Measurements from ENCODE around the gene KRT85.
"Not testable (repeated sequence)": the region's sequence is repeated elsewhere in the genome, so short reads cannot be mapped to it uniquely, and the experiment has no call there.

KRT85 gene

DNA sequence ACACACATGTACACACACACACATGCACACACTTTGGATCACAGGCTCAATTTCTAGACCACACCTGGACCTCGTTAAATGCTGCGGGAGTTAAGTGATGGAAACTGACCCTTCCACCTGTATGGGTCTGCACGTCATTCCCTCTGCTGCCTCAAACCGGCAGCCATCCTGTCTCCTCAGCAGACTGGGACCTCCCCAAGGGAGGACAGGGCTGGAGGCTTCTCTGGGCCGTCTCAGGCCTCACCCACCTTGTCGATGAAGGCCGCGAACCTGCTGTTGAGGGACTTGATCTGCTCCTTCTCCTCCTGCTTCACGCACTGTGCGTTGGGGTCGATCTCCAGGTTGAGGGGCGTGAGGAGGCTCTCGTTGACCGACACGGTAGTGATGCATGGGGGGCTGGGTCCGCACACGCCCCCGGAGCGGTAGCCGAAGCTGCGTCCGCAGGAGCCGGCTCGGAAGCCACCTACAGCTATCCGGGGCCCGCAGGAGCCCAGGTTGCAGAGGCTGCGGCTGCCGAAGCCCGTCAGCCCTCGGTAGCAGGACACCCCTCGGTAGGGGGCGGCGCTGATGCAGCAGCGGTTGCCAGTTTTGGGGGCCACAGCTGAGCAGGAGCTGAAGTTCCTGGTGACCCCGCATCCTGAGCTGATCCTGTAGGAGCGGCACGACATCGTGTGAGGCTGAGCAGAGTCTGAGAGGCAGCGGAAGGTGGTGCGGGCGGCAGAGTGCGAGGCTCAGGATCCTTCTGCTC is at the start of gene KRT85:
Gene KRT85 (minus strand): TSS at position 744 of the 748 bp plus-strand sequence. CDS start 76 bp downstream, at position 668.
- Histone ChIP-seq H3K27me3 (ENCODE audit: control insufficient read depth in 2 of 2, insufficient read depth in 2 of 2, low read length in 2 of 2) (peaks cover 2 to 4% of the 10 kb centered on the region in 2 donors), H3K27ac (ENCODE audit: low read depth in 2 of 2, low read length in 2 of 2) (no peak within 1 kb of the TSS), H3K9me3 (ENCODE audit: control insufficient read depth in 2 of 2, low read length in 2 of 2) (no peaks in the 10 kb centered on the region), H3K9ac (ENCODE audit: low read depth in 1 of 2, low read length in 2 of 2) (no peak within 1 kb of the TSS), H3K4me1 (ENCODE audit: control insufficient read depth in 2 of 2, insufficient read depth in 2 of 2, low read length in 2 of 2) (no peaks in the 10 kb centered on the region), H3K4me3 (ENCODE audit: low read length in 2 of 2) (no peak within 1 kb of the TSS), H3K36me3 (ENCODE audit: control insufficient read depth in 2 of 2, insufficient read depth in 2 of 2, low read length in 2 of 2) (no peaks in the 10 kb centered on the region)

DNA sequence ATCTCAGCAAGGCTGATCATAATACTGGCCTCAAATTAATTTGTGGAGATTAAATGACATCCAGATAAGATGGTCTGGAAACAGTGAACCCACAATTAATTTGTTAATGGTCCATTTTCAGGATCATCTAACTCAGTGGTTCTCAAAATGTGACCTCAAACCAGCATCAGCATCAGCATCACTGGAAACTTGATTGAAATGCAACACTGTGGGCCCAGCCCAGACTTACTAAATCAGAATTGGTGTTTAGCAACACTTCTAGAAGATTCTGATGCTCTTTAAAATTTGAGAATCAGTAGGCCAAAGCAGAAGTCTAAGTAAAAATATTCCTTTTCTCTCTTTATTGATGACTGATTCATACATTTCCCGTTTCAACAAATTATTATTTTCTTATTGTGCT is 49.5 kb upstream of the KRT85 start:
- Histone ChIP-seq H3K27ac (ENCODE audit: low read depth in 2 of 2, low read length in 2 of 2) (no peak overlapping the region), H3K4me1 (ENCODE audit: control insufficient read depth in 2 of 2, insufficient read depth in 2 of 2, low read length in 2 of 2) (peaks cover 0 to 8% of the 10 kb centered on the region in 2 donors), H3K9ac (ENCODE audit: low read depth in 1 of 2, low read length in 2 of 2) (no peak overlapping the region), H3K27me3 (ENCODE audit: control insufficient read depth in 2 of 2, insufficient read depth in 2 of 2, low read length in 2 of 2) (no peaks in the 10 kb centered on the region), H3K9me3 (ENCODE audit: control insufficient read depth in 2 of 2, low read length in 2 of 2) (no peaks in the 10 kb centered on the region), H3K4me3 (ENCODE audit: low read length in 2 of 2) (no peak overlapping the region), H3K36me3 (ENCODE audit: control insufficient read depth in 2 of 2, insufficient read depth in 2 of 2, low read length in 2 of 2) (no peaks in the 10 kb centered on the region)

DNA sequence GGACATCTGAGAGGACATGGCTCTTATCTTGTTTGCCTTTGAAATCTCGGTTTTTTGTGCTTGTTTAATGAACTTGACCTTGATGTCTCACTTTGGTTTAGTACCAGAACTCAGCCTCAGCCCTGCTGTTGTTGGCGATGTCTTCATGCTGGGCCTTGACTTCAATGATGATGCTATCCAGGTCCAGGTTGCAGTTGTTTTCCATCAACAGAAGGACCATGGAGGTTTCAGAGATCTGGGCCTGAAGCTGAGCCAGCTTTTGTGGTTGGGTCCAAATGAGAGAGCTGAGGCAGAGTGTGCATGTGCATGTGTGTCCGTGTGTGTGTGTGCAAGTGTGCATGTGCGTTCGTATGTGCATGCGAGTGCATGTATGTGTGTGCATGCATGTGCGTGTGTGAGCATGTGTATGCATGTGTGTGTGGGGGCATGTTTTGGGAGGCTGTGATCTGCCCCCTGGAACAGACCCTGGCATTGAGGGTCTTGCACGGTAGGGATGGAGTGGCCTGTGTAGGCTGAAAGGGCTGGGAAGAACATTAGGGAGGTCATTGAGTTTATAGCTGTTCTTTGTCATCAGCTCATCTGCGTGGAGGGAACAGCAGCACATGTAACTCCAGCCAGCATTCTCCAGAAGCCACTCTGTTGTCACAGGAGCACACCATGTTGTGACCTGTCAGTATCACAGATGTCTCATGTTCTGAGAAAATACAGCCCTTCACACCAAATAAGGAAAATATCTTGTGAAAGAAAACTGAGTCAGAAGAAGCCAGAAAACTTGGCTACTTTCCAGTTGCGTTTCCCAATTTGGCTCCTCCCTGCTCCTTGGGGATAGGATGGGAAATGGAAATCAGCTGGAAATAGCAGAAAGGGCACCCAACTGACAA is 48.8 kb upstream of the KRT85 start:
- no peaks in the 10 kb centered on the region for H3K27me3 ChIP-seq (ENCODE audit: control insufficient read depth in 2 of 2, insufficient read depth in 2 of 2, low read length in 2 of 2)
- H3K9me3 ChIP-seq (ENCODE audit: control insufficient read depth in 2 of 2, low read length in 2 of 2) = no peaks in the 10 kb centered on the region
- peaks cover 0 to 8% of the 10 kb centered on the region in 2 donors for H3K4me1 ChIP-seq (ENCODE audit: control insufficient read depth in 2 of 2, insufficient read depth in 2 of 2, low read length in 2 of 2)
- H3K4me3 ChIP-seq (ENCODE audit: low read length in 2 of 2) = no peak overlapping the region
- no peaks in the 10 kb centered on the region for H3K36me3 ChIP-seq (ENCODE audit: control insufficient read depth in 2 of 2, insufficient read depth in 2 of 2, low read length in 2 of 2)
- no peak overlapping the region for H3K9ac ChIP-seq (ENCODE audit: low read depth in 1 of 2, low read length in 2 of 2)
- H3K27ac ChIP-seq (ENCODE audit: low read depth in 2 of 2, low read length in 2 of 2) = no peak overlapping the region

DNA sequence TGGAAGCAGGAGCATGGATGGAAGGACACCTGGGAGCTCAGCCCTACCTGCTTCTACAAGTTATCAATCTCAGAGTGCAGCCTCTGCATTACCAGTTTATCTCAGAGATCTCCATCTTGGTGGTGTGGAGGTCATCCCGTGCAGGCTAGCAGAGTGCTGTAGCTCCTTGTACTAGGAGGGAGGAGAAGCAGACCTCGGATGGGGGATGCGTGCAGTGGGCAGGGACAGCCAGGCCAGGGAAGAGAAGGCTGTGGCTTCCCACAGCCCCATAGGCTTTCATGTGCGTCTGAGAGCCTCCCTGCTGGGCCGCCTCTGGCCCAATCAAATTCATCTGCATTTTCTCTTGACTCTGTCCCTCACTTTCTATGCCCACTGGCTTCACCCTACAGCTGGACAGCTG is 47.7 kb upstream of the KRT85 start:
- peaks cover 0 to 8% of the 10 kb centered on the region in 2 donors for H3K4me1 ChIP-seq (ENCODE audit: control insufficient read depth in 2 of 2, insufficient read depth in 2 of 2, low read length in 2 of 2)
- H3K27ac ChIP-seq (ENCODE audit: low read depth in 2 of 2, low read length in 2 of 2) = no peak overlapping the region
- H3K27me3 ChIP-seq (ENCODE audit: control insufficient read depth in 2 of 2, insufficient read depth in 2 of 2, low read length in 2 of 2) = no peaks in the 10 kb centered on the region

DNA sequence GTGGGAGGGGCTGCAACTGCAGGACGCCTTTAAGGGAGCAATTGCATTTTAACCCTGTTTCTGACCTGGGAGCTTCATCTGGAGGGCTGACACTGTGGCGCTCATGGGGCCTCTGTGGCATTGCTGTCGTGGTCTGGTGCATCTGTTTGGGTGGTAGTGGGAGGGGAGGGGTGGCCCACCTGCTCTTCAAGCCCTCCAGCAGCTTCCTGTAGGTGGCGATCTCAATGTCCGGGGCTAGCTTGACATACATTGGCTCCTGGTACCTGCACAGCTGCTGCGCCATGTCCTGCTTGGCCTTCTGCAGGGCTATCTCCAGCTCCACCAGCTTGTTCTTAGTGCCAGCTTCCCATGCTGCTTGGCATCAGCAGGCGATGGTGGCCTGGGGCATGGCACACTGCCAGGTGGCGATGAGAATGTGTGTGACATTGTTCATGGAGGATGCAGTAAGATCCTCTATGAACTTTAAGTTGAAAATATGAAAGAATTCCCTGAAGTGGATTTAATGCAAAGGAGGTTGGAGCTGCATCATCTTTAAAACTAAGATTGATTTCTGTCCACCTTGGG is 46.6 kb upstream of the KRT85 start:
- H3K9ac ChIP-seq (ENCODE audit: low read depth in 1 of 2, low read length in 2 of 2) = no peak overlapping the region
- no peaks in the 10 kb centered on the region for H3K9me3 ChIP-seq (ENCODE audit: control insufficient read depth in 2 of 2, low read length in 2 of 2)
- H3K27me3 ChIP-seq (ENCODE audit: control insufficient read depth in 2 of 2, insufficient read depth in 2 of 2, low read length in 2 of 2) = no peaks in the 10 kb centered on the region

More for the DNA sequence above, 47.7 kb upstream of the KRT85 start:
- no peaks in the 10 kb centered on the region for H3K9me3 ChIP-seq (ENCODE audit: control insufficient read depth in 2 of 2, low read length in 2 of 2)
- H3K9ac ChIP-seq (ENCODE audit: low read depth in 1 of 2, low read length in 2 of 2) = no peak overlapping the region
- H3K4me3 ChIP-seq (ENCODE audit: low read length in 2 of 2) = no peak overlapping the region
- H3K36me3 ChIP-seq (ENCODE audit: control insufficient read depth in 2 of 2, insufficient read depth in 2 of 2, low read length in 2 of 2) = no peaks in the 10 kb centered on the region

GRCh38 chr12:52413202-52413601 is 45.9 kb upstream of the KRT85 start:
- no peak overlapping the region for H3K4me3 ChIP-seq (ENCODE audit: low read length in 2 of 2)
- H3K9ac ChIP-seq (ENCODE audit: low read depth in 1 of 2, low read length in 2 of 2) = no peak overlapping the region
- H3K9me3 ChIP-seq (ENCODE audit: control insufficient read depth in 2 of 2, low read length in 2 of 2) = no peaks in the 10 kb centered on the region
- no peaks in the 10 kb centered on the region for H3K27me3 ChIP-seq (ENCODE audit: control insufficient read depth in 2 of 2, insufficient read depth in 2 of 2, low read length in 2 of 2)
- no peak overlapping the region for H3K27ac ChIP-seq (ENCODE audit: low read depth in 2 of 2, low read length in 2 of 2)
- no peaks in the 10 kb centered on the region for H3K36me3 ChIP-seq (ENCODE audit: control insufficient read depth in 2 of 2, insufficient read depth in 2 of 2, low read length in 2 of 2)
- peaks cover 0 to 8% of the 10 kb centered on the region in 2 donors for H3K4me1 ChIP-seq (ENCODE audit: control insufficient read depth in 2 of 2, insufficient read depth in 2 of 2, low read length in 2 of 2)

More for the DNA sequence above, 46.6 kb upstream of the KRT85 start:
- H3K4me1 ChIP-seq (ENCODE audit: control insufficient read depth in 2 of 2, insufficient read depth in 2 of 2, low read length in 2 of 2) = peaks cover 0 to 8% of the 10 kb centered on the region in 2 donors
- H3K4me3 ChIP-seq (ENCODE audit: low read length in 2 of 2) = no peak overlapping the region
- no peaks in the 10 kb centered on the region for H3K36me3 ChIP-seq (ENCODE audit: control insufficient read depth in 2 of 2, insufficient read depth in 2 of 2, low read length in 2 of 2)
- no peak overlapping the region for H3K27ac ChIP-seq (ENCODE audit: low read depth in 2 of 2, low read length in 2 of 2)

GRCh38 chr12:52411815-52412214 is 44.5 kb upstream of the KRT85 start:
- H3K27me3 ChIP-seq (ENCODE audit: control insufficient read depth in 2 of 2, insufficient read depth in 2 of 2, low read length in 2 of 2) = no peaks in the 10 kb centered on the region
- H3K9ac ChIP-seq (ENCODE audit: low read depth in 1 of 2, low read length in 2 of 2) = no peak overlapping the region
- H3K36me3 ChIP-seq (ENCODE audit: control insufficient read depth in 2 of 2, insufficient read depth in 2 of 2, low read length in 2 of 2) = no peaks in the 10 kb centered on the region
- H3K9me3 ChIP-seq (ENCODE audit: control insufficient read depth in 2 of 2, low read length in 2 of 2) = no peaks in the 10 kb centered on the region
- H3K27ac ChIP-seq (ENCODE audit: low read depth in 2 of 2, low read length in 2 of 2) = no peak overlapping the region
- peaks cover 0 to 8% of the 10 kb centered on the region in 2 donors for H3K4me1 ChIP-seq (ENCODE audit: control insufficient read depth in 2 of 2, insufficient read depth in 2 of 2, low read length in 2 of 2)
- no peak overlapping the region for H3K4me3 ChIP-seq (ENCODE audit: low read length in 2 of 2)

- H3K4me3 ChIP-seq (ENCODE audit: low read length in 2 of 2); H3K27me3 ChIP-seq (ENCODE audit: control insufficient read depth in 2 of 2, insufficient read depth in 2 of 2, low read length in 2 of 2); H3K36me3 ChIP-seq (ENCODE audit: control insufficient read depth in 2 of 2, insufficient read depth in 2 of 2, low read length in 2 of 2); H3K9ac ChIP-seq (ENCODE audit: low read depth in 1 of 2, low read length in 2 of 2); H3K27ac ChIP-seq (ENCODE audit: low read depth in 2 of 2, low read length in 2 of 2); H3K4me1 ChIP-seq (ENCODE audit: control insufficient read depth in 2 of 2, insufficient read depth in 2 of 2, low read length in 2 of 2); H3K9me3 ChIP-seq (ENCODE audit: control insufficient read depth in 2 of 2, low read length in 2 of 2): not testable (repeated sequence)
Observed at GRCh38 chr12:52410589-52411248, 43.4 kb upstream of the KRT85 start.

DNA sequence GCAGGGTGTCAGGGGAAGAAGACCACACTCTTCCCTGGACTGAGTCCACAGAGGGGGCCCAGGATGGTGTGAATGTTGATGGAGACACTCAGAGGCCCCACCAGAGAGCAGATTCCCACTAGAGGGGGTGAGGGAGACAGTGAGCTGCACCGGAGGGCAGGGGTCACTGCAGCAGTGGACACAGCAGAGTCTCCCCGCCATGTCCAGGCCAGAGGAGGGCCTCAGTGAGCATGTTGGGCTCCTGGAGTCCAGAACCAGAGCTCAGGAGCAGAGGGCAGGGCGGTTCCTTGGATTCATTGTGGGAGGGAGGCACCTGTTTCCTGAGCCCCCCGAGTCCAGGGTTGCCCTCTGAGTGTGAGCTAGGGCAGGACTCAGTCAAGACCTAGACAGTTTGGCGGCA is 40.6 kb upstream of the KRT85 start:
- H3K9me3 ChIP-seq (ENCODE audit: control insufficient read depth in 2 of 2, low read length in 2 of 2) = no peaks in the 10 kb centered on the region
- no peaks in the 10 kb centered on the region for H3K36me3 ChIP-seq (ENCODE audit: control insufficient read depth in 2 of 2, insufficient read depth in 2 of 2, low read length in 2 of 2)
- no peaks in the 10 kb centered on the region for H3K4me1 ChIP-seq (ENCODE audit: control insufficient read depth in 2 of 2, insufficient read depth in 2 of 2, low read length in 2 of 2)
- H3K9ac ChIP-seq (ENCODE audit: low read depth in 1 of 2, low read length in 2 of 2) = no peak overlapping the region
- no peak overlapping the region for H3K27ac ChIP-seq (ENCODE audit: low read depth in 2 of 2, low read length in 2 of 2)
- H3K27me3 ChIP-seq (ENCODE audit: control insufficient read depth in 2 of 2, insufficient read depth in 2 of 2, low read length in 2 of 2) = no peaks in the 10 kb centered on the region
- no peak overlapping the region for H3K4me3 ChIP-seq (ENCODE audit: low read length in 2 of 2)

All from mucosa of rectum (tissue), 2 donors.